ENCODE measurements around the gene RPS6KA5.

Gene RPS6KA5

GRCh38 chr14:90814806-90815571, 245.5 kb downstream of the RPS6KA5 start:
- Mint-ChIP-seq H3K4me1 (peaks cover 39% of the 10 kb centered on the region), H3K36me3 (ENCODE audit: low read depth) (no peaks in the 10 kb centered on the region), H3K27me3 (ENCODE audit: low read depth) (no peaks in the 10 kb centered on the region), H3K4me3 (peak overlapping the region; percentile 89 to 92 (median 90)), H3K9me3 (no peaks in the 10 kb centered on the region), H3K27ac (peak overlapping the region; percentile 13 to 45 (median 42))
- TF ChIP-seq CTCF (IDR thresholded peaks at IDR 0.05; ENCODE audit: unreplicated experiment in 3 of 3): no peak

GRCh38 chr14:90813442-90813841, 247.0 kb downstream of the RPS6KA5 start:
- TF ChIP-seq CTCF (IDR thresholded peaks at IDR 0.05; ENCODE audit: unreplicated experiment in 3 of 3): no peak
- Mint-ChIP-seq H3K9me3 (no peaks in the 10 kb centered on the region), H3K4me1 (peaks cover 46% of the 10 kb centered on the region), H3K4me3 (peak overlapping the region; percentile 69 to 92 (median 90)), H3K36me3 (ENCODE audit: low read depth) (no peaks in the 10 kb centered on the region), H3K27me3 (ENCODE audit: low read depth) (no peaks in the 10 kb centered on the region), H3K27ac (peak overlapping the region in 1 of 3 experiments; percentile 24)

GRCh38 chr14:90812109-90812508, 248.3 kb downstream of the RPS6KA5 start:
- Mint-ChIP-seq H3K36me3 (ENCODE audit: low read depth) (no peaks in the 10 kb centered on the region), H3K27ac (no peak overlapping the region), H3K27me3 (ENCODE audit: low read depth) (no peaks in the 10 kb centered on the region), H3K4me1 (peaks cover 57% of the 10 kb centered on the region), H3K9me3 (no peaks in the 10 kb centered on the region), H3K4me3 (no peak overlapping the region)
- no peak for TF ChIP-seq CTCF (IDR thresholded peaks at IDR 0.05; ENCODE audit: unreplicated experiment in 3 of 3)

- H3K4me3 Mint-ChIP-seq: peak overlapping the region in 1 of 3 experiments; percentile 10
- H3K36me3 Mint-ChIP-seq (ENCODE audit: low read depth): no peaks in the 10 kb centered on the region
- H3K4me1 Mint-ChIP-seq: peaks cover 57% of the 10 kb centered on the region
- H3K27ac Mint-ChIP-seq: no peak overlapping the region
- no peak for TF ChIP-seq CTCF (IDR thresholded peaks at IDR 0.05; ENCODE audit: unreplicated experiment in 3 of 3)
- H3K27me3 Mint-ChIP-seq (ENCODE audit: low read depth): no peaks in the 10 kb centered on the region
- no peaks in the 10 kb centered on the region for H3K9me3 Mint-ChIP-seq
These were observed 248.8 kb downstream of the RPS6KA5 start for GRCh38 chr14:90811641-90812040.

GRCh38 chr14:90810806-90811205, 249.6 kb downstream of the RPS6KA5 start:
- peak overlapping the region in 2 of 3 experiments; percentile 6 to 30 for H3K27ac Mint-ChIP-seq

More at GRCh38 chr14:90810806-90811205, 249.6 kb downstream of the RPS6KA5 start:
- Mint-ChIP-seq H3K4me3 (peak overlapping the region in 2 of 3 experiments; percentile 32 to 66), H3K9me3 (no peaks in the 10 kb centered on the region), H3K36me3 (ENCODE audit: low read depth) (no peaks in the 10 kb centered on the region), H3K4me1 (peaks cover 63% of the 10 kb centered on the region), H3K27me3 (ENCODE audit: low read depth) (no peaks in the 10 kb centered on the region)
- no peak for TF ChIP-seq CTCF (IDR thresholded peaks at IDR 0.05; ENCODE audit: unreplicated experiment in 3 of 3)

Data from nephron (organoid).